Cardiac fibroblast (primary cell): ENCODE measurements around the gene ZMYND10.

Experiments
- DNase-seq, 2 donors: peaks; one replicate each; pipeline versions ENCODE4 v3.0.0 to v3.0.0-alpha.2; 2010; ENCODE audit warnings: low read depth in 2 of 2
- H3K4me3 ChIP-seq, 2 donors: replicated peaks in 1 of 2; 1 replicate in 1 of 2; 2 replicates in 1 of 2; pipeline ENCODE4 v1.5.1; 2011; ENCODE audit warnings: low read depth in 2 of 2, low read length in 2 of 2, mild to moderate bottlenecking in 2 of 2, moderate library complexity in 1 of 2
- TF ChIP-seq, protein P1 (sequence below): IDR thresholded peaks from one replicate; pipeline ENCODE4 v1.5.1; 2011; ENCODE audit warnings: low read depth, mild to moderate bottlenecking, low read length, inconsistent platforms

ZMYND10 gene

DNA sequence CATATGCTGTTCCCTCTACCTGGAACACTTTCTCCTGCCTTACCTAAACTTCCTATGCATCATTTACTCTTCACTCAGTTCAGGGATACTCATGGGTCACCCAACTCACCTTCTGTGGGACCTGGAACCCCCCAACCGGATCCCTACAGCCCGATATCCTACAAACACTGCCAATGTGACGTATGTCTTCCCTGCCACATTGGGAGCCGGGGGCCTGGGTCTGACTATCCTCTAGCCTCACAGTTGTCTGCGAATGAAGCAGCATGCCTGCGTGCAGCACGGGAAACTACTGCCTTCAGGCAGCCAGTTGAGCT is 4.6 kb upstream of the ZMYND10 start:
- TF ChIP-seq, protein P1, sequence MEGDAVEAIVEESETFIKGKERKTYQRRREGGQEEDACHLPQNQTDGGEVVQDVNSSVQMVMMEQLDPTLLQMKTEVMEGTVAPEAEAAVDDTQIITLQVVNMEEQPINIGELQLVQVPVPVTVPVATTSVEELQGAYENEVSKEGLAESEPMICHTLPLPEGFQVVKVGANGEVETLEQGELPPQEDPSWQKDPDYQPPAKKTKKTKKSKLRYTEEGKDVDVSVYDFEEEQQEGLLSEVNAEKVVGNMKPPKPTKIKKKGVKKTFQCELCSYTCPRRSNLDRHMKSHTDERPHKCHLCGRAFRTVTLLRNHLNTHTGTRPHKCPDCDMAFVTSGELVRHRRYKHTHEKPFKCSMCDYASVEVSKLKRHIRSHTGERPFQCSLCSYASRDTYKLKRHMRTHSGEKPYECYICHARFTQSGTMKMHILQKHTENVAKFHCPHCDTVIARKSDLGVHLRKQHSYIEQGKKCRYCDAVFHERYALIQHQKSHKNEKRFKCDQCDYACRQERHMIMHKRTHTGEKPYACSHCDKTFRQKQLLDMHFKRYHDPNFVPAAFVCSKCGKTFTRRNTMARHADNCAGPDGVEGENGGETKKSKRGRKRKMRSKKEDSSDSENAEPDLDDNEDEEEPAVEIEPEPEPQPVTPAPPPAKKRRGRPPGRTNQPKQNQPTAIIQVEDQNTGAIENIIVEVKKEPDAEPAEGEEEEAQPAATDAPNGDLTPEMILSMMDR: no peak
- H3K4me3 ChIP-seq: peak overlapping the region; percentile 80 to 98
- no peak for DNase-seq

DNA sequence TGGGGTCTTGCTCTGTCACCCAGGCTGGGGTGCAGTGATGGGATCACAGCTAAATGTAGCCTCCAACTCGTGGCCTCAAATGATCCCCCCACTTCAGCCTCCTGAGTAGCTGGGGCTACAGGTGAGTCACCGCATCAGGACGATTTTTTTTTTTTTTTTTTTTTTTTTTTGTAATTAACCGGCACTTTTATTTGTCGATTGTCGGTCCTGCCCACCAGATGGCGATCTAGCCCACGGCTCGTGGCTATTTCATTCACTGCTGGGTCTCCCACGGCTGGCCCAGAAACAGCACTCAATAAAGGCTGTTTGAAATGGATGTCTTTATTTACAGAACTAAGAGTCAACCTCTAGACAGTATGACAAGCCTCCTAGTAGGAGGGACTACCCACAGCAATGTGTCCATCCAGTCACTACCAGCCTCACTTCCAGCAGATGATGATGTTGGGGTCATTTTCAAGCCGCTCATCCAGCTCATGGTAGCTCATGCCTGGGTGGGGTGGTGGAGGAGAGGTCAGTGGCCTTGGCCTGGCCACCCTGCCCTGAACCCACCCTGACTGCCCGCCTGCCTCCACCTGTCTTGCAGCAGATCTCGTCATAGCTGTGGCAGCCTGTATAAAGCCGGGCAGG is 1.8 kb upstream of the ZMYND10 start:
- peak; percentile 80 to 83 for DNase-seq
- TF ChIP-seq, protein P1: peak; percentile 63
- no peak overlapping the region for H3K4me3 ChIP-seq

DNA sequence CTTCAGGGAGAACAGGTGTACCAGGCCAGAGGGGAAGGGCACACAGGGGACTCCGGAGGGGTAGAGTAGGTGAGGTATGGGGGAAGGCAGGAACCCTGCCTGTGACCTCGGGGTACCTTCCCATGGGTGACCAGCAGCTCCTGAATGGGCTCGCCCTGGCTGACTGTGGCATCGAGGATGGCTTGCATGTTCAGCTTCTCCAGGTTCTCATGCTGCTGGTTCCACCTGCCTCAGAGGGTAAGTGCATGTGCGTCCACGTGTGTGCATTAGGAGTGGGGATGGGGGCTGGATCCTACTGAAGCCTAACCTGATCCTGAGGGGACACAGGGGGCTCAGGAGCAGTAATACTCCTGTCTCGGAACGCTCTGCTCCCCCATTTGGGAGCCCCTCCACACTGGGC is 524 bp downstream of the ZMYND10 start:
- no peak for DNase-seq
- TF ChIP-seq, protein P1: no peak
- peak overlapping the region in 1 of 2 donors; percentile 46 for H3K4me3 ChIP-seq

DNA sequence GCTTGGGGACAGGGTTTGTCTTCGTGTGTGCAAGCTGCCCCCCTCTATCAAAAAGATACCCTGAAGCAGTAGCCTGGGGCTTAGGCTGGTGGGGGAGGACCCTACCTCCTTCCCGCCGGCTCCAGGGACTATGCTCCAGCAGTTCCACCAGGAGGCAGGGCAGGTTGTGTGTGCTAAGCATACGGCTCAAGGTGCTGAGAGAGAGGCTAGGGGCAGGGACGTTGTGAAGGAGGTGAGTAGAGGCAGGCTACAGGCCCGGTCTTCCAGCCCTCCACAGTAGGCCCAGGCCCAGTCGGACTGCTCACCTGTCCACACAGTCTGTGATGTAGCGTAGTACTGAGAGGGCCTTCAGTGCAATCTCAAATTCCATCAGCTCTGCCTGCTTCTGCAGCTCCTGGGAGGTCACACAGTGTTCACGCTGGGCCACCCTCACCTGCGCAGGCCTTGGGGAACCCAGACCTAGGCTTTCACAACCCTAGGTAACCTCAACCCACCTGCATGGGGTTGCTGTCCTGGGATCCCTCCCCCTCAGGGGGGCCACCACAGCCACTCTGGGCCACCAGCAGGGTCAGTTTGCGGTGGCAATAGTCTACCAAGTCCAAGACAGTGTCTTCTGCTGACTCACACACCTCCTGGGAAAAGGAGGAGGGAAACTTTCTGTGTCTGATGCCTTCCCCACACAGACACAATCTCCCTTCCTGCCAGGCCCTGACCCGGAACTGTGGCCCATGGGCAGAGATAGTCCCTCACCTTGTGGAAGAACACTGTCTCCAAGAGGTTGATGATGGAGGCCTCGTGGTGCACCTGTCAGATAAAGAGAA is 2.5 kb downstream of the ZMYND10 start:
- no peak for DNase-seq
- H3K4me3 ChIP-seq: no peak overlapping the region
- TF ChIP-seq, protein P1: no peak

DNA sequence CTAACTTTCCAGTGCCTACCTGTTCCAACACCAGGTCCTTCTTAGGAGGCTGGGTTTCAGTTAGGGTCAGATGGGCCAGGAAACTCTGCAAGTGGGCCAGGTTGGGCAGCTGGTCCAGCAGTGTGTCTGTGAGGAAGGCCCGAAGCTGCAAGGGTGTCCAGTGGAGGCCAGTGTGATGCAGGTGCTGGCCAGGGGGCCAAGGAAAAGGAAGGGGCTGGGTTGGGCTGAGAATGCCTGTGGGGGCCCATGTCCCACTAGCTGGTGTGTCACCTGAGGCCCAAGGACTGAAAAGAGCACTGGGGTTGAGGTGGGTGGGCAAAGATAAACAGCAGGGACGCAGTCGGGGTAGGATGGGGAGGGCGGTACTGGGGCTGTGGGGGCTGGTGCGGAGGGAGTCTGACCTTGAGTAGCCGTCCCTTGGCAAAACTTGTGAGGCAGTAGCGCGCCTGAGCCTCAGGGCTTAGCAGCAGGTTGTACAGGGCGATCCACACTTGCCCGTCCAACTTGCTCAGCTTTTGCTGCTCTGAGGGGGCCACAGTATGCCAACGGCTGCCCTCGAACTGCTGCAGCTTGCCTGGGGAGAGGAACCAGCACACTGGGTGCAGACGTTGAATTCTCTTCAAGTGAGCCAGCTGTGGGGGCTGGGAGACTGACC is 3.4 kb downstream of the ZMYND10 start:
- TF ChIP-seq, protein P1: no peak
- DNase-seq: no peak
- no peak overlapping the region for H3K4me3 ChIP-seq

DNA sequence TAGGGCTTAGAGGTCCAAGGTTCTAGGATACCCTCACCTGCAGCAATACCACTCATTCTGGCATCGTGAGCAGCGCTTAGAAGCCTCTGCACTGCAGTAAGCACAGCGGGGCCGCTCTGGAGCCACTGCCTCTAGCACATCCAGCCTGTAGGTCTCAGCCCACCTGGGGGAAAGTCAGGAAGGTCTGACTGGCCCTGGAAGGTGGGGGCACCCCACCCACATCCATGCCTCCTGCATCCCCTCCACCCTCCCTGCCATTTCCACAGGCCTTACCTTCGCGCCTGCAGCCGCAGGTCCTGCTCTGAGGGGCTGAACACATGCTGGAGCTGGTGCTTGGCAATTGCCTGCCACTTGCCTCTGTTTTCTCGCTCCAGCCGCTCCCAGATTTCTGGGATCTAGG is 4.0 kb downstream of the ZMYND10 start:
- TF ChIP-seq, protein P1: no peak
- DNase-seq: no peak
- peak overlapping the region; percentile 42 to 64 for H3K4me3 ChIP-seq
